OCI-LY7 (cell line): ENCODE results near the gene ITGA3. TPM values are rescaled to one million over a fixed set of nuclear protein-coding genes. Genes with fewer than 3 reads are reported as not detected.

ENCODE experiments used
- BruUV-seq: library from RNA; stranded (reverse); fragments of 400-500 nt; replicated peaks from 2 replicates; lab custom pipeline; 2021; lab: Mats Ljungman, UMichigan
- CTCF ChIA-PET: fragments of 300-600 bp; sonication (Branson Sonifier 250); formaldehyde crosslinking; loops from one replicate; lab custom pipeline; 2022; ENCODE audit warnings: antibody characterized with exemption; ENCODE audit not compliant: unreplicated experiment; lab: Charles Lee
- POLR2A ChIA-PET: fragments of 300-600 bp; sonication (Branson Sonifier 250); formaldehyde crosslinking; loops from one replicate; lab custom pipeline; 2022; ENCODE audit warnings: antibody characterized with exemption; lab: Charles Lee
- DNase-seq: peaks from one replicate; pipeline ENCODE4 v3.0.0-alpha.2; 2015; ENCODE audit warnings: low spot score
- H2AFZ ChIP-seq: fragments of 200-600 bp; sonication (generic), shearing (Covaris generic); 2 replicates; pipeline ENCODE4 v1.6.1; 2014; ENCODE audit warnings: mild to moderate bottlenecking, antibody characterized with exemption, low read length, moderate library complexity
- H3K27ac ChIP-seq: fragments of 200-600 bp; sonication (generic); 2 replicates; pipeline ENCODE4 v1.5.1; 2014; ENCODE audit warnings: mixed run types, low read depth, mild to moderate bottlenecking, moderate library complexity, low read length, inconsistent platforms; ENCODE audit not compliant: poor library complexity, severe bottlenecking
- H3K36me3 ChIP-seq: fragments of 200-600 bp; sonication (generic); 2 replicates; pipeline ENCODE4 v1.6.1; 2014; ENCODE audit warnings: mild to moderate bottlenecking, antibody characterized with exemption, low read length, moderate library complexity, mixed read lengths; ENCODE audit not compliant: insufficient read depth
- H3K4me1 ChIP-seq: fragments of 200-600 bp; sonication (generic); 2 replicates; pipeline ENCODE4 v1.5.1; 2014; ENCODE audit warnings: mild to moderate bottlenecking, low read length; ENCODE audit not compliant: insufficient read depth, poor library complexity, severe bottlenecking
- H3K4me2 ChIP-seq: fragments of 200-600 bp; sonication (generic); 2 replicates; pipeline ENCODE4 v1.6.1; 2014; ENCODE audit warnings: mild to moderate bottlenecking, low read length
- H3K4me3 ChIP-seq: fragments of 200-600 bp; sonication (generic); 2 replicates; pipeline ENCODE4 v1.5.1; 2014; ENCODE audit warnings: mild to moderate bottlenecking, low read depth, low read length; ENCODE audit not compliant: poor library complexity, severe bottlenecking
- H3K79me2 ChIP-seq: fragments of 200-600 bp; sonication (generic); 2 replicates; pipeline ENCODE4 v1.6.1; 2016; ENCODE audit warnings: low read depth, mild to moderate bottlenecking, low read length, moderate library complexity, mixed read lengths; ENCODE audit not compliant: insufficient read depth
- H3K9me2 ChIP-seq: fragments of 200-600 bp; sonication (generic); 2 replicates; pipeline ENCODE4 v1.6.1; 2016; ENCODE audit warnings: mild to moderate bottlenecking, low read length, mixed read lengths; ENCODE audit not compliant: insufficient read depth
- H3K9me3 ChIP-seq: fragments of 200-600 bp; sonication (generic); 2 replicates; pipeline ENCODE4 v1.6.1; 2014; ENCODE audit warnings: mild to moderate bottlenecking, mixed run types, low read length, mixed read lengths
- H4K20me1 ChIP-seq: fragments of 200-600 bp; sonication (generic); 2 replicates; pipeline ENCODE4 v1.6.1; 2014; ENCODE audit warnings: mild to moderate bottlenecking, antibody characterized with exemption, low read length, moderate library complexity, mixed read lengths; ENCODE audit not compliant: insufficient read depth
- EZH2phosphoT487 ChIP-seq: fragments of 200-600 bp; sonication (generic); IDR thresholded peaks from 2 replicates; pipeline ENCODE4 v1.6.1; 2018; ENCODE audit warnings: low read depth, borderline replicate concordance, mild to moderate bottlenecking, mixed run types, antibody characterized with exemption, low read length, moderate library complexity, mixed read lengths
- intact Hi-C: fragments of 100-400 bp; cut with micrococcal nuclease; formaldehyde crosslinking; loops from one replicate; pipeline ENCODE4 v1.10.0; 2022; ENCODE audit not compliant: unreplicated experiment
- total RNA-seq, 2 experiments: library from RNA; depleted of rRNA in 1 of 2; stranded (reverse); fragments of >200 nt in 1 of 2; shearing (Covaris generic) in 1 of 2; gene quantifications; 2 replicates each; pipeline ENCODE4 v1.2.3, GENCODE V29; 2014 to 2022
- TF ChIP-seq, protein P1 (sequence below): fragments of 200-600 bp; sonication (generic); conservative IDR thresholded peaks from 2 replicates; pipeline ENCODE4 v1.5.1; 2014; ENCODE audit warnings: mild to moderate bottlenecking, antibody characterized with exemption, low read length, moderate library complexity, mixed read lengths

Gene ITGA3
- total RNA-seq, 2 experiments from 2014 or later: 15.2 to 30.7 TPM

DNA sequence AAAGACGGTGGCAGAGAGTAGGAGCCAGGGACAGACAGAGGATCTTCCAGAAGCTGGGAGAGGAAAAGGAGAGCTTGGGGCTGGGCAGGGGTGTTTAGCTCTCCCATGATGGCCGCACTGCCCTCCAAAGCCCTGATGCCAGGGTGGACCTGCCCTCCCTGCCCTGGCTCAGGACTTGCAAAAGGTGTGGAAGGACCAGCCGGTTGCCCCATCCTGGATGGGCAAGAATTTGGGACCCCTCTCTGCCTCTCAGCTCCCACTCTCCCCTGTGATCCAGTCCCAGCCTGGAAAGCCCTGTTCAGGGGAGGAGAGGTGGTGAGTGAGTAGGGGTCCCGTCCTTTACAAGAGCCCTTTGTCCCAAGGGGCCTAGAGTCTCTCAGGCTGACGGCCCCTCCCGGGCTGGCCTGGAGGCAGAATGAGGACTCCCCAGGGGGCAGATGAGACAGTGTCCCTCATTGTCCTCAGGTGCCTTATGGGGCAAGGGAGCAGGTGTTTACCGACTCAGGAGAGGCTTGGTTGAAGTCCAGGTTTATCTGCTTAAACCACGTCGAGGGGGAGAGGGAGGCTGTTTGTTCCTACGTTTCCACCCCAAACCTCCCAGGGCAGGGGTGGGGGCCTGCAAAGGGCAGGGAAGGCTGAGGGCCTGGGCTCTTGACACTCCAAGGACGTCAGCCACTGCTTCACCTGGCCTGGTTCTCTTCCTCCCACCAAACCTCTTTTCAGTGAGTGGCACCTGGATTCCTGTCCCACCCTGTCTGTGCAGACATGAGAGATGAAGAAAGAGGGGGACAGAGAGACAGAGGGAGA, 19.3 kb upstream of the ITGA3 start:
- Histone ChIP-seq H4K20me1 (no peaks in the 10 kb centered on the region), H3K4me3 (no peak overlapping the region), H3K4me2 (no peak overlapping the region), H3K4me1 (no peaks in the 10 kb centered on the region), H3K27ac (no peak overlapping the region), H3K9me3 (no peaks in the 10 kb centered on the region), H3K36me3 (no peaks in the 10 kb centered on the region), H3K9me2 (no peaks in the 10 kb centered on the region), H2AFZ (no peak overlapping the region), H3K79me2 (no peaks in the 10 kb centered on the region)
- intact Hi-C loops: no loop called here
- no peak for DNase-seq
- ChIA-PET CTCF (no interaction called here), POLR2A (interaction anchor here (0.7 kb wide), 1 partner anchor 10 kb away, joined by 3 read pairs; no protein-coding TSS in a partner anchor)
- TF ChIP-seq, protein P1, sequence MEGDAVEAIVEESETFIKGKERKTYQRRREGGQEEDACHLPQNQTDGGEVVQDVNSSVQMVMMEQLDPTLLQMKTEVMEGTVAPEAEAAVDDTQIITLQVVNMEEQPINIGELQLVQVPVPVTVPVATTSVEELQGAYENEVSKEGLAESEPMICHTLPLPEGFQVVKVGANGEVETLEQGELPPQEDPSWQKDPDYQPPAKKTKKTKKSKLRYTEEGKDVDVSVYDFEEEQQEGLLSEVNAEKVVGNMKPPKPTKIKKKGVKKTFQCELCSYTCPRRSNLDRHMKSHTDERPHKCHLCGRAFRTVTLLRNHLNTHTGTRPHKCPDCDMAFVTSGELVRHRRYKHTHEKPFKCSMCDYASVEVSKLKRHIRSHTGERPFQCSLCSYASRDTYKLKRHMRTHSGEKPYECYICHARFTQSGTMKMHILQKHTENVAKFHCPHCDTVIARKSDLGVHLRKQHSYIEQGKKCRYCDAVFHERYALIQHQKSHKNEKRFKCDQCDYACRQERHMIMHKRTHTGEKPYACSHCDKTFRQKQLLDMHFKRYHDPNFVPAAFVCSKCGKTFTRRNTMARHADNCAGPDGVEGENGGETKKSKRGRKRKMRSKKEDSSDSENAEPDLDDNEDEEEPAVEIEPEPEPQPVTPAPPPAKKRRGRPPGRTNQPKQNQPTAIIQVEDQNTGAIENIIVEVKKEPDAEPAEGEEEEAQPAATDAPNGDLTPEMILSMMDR: no peak
- no peak for TF ChIP-seq EZH2phosphoT487
- BruUV-seq: no TSS peak

DNA sequence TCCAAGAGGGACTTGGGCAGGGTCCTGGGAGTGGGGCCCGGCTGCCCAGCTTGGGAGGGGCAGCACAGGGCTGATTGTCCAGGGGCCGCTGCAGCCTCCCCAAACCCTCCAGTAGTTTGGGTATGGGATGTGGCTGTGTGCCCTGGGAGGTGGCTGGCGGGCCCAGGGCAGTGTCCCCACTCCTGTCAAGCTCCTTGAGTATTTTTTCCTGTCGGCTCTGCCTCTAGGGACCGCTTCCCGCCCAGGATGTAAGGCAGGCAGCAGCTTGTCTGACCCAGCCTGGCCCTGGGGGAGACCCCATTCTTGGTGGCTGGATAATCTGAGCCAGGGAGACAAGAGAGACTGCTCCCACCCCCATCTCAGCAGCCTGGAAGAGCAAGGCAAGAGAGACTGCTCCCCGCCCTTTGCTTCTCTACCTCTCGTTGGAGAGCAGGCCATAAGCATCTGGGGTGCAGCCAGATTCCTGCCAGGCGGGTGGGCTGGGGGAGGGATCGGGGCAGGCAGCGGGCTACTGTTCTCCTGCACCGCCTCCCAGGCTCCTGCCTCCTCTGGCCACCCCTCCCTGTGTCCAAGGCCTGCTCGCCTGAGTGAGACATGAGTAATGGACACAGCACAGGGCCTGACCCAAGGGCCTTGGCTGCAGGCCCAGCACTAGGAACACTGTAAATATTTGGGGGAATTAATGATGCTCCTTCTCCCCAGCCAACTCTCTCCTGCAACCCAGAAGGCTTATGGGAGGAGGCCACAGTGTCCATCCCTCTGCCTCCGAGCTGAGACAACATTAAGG, 18.4 kb upstream of the ITGA3 start:
- ChIA-PET CTCF (no interaction called here), POLR2A (interaction anchor here (0.7 kb wide), 1 partner anchor 9 kb away, joined by 3 read pairs; no protein-coding TSS in a partner anchor)
- BruUV-seq: no TSS peak
- Histone ChIP-seq H3K27ac (no peak overlapping the region), H4K20me1 (no peaks in the 10 kb centered on the region), H3K79me2 (no peaks in the 10 kb centered on the region), H3K9me2 (no peaks in the 10 kb centered on the region), H3K36me3 (no peaks in the 10 kb centered on the region), H3K4me3 (no peak overlapping the region), H2AFZ (no peak overlapping the region), H3K4me1 (no peaks in the 10 kb centered on the region), H3K4me2 (no peak overlapping the region), H3K9me3 (no peaks in the 10 kb centered on the region)
- intact Hi-C loops: no loop called here
- no peak for DNase-seq
- TF ChIP-seq EZH2phosphoT487: no peak
- TF ChIP-seq, protein P1: no peak
